HG03378 (cell line): ENCODE results near the gene SLC2A10.

Source experiments
- ATAC-seq: cut with Tn5 transposase; IDR thresholded peaks from one replicate; pipeline ENCODE4 v1.9.1; 2021; ENCODE audit warnings: mild to moderate bottlenecking, moderate library complexity; ENCODE audit not compliant: unreplicated experiment

SLC2A10 gene

DNA sequence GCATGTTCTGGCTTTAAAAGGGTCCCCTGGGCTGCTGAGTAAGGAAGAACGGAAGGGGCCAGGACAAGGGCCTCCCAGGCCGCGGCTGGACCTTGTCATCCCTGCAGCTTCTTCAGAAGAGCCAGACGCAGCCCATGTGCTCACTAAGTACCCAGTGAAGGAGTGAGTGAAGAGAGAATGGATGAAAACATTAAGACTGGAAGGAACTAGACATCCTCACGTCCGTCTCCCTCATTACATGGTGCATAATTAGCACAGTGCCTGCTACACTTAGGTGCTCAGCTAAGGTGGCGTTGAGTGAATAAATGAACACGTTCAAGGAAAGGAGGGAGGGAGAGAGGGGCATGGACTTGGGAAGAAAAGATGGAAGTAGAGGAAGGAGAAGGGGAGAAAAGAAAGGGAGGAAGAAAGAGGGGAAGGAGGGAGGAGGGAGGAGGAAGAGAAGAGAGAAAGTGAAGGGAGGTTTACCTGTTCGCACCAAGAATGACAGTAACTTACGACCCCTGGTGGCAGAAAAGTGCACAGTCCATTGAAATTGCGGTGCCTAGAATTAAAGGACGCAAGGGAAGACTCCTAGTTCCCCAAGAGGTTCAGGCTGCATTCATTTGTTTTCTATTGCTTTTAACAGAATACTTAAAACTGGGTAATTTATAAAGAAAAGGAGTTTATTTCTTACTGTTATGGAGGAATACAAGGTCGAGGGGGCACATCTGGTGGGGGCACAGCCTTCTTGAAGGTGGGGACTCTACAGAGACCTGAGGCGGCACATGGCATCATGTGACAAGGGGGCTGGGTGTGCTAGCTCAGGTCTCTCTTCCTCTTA is 28.2 kb upstream of the SLC2A10 start:
- no peak for ATAC-seq

DNA sequence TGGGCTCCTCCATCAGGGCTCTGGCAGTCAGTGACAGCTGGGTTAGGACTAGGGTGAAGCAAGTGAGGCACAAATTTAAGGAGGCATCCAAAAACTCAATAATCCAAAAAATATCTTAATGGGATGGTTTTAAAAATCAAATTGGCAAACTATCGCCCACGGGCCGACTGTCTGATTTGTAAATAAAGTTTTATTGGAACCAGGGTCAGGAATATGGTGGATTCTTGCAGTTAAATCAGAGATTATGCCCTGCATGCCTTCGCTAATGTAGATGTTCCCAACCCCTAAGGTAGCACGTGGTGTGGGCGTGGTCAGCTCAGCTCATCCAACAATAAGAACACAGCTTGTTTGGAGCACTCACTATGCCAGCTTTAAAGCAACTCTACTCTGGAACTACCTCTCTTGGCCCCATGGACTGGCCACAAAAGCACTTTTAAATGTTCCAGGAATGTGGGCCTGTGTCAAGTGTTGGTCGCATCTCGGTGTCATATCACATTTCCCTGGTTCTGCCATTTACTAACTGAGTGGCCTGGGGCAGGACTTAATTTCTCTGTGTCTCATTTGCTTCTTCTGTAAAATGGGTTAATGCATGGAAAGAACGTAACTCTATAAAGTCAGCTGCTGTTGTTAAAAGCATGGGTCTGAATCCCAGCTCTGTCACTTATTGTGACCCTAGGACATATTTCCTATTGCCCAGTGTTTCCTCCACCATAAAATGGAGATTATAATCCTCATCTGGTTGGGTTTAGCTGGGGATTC is 27.2 kb upstream of the SLC2A10 start:
- no peak for ATAC-seq

DNA sequence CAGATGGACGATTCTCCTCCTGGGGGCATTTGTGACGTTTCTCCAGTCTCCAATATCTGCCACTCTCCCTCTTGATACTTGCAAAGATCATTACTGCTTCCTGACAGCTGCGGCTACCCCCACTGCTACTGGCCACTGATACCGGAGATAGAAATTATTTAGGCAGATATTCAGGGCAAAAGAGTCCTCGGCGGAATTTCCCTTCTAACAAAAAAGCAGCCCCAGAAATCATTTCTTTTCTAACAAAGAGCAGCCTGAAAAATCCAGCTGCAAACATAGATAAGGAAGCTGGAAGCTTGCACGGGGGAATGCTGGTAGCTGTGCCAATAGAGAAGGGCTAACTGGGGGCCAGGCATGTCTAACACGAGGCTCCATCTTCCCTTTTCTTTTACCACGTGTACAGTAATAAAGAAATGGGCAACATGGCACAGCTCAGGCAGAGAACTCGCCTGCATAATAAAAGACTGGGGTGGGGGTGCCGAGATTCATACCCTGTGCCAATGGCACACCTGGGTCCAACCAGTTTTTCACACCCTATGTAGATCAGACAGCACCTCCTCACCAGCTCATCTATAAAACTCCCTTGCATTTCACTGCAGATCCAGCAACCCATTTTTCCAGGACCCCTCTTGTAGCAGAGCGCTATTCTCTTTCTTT is 26.3 kb upstream of the SLC2A10 start:
- ATAC-seq = no peak

DNA sequence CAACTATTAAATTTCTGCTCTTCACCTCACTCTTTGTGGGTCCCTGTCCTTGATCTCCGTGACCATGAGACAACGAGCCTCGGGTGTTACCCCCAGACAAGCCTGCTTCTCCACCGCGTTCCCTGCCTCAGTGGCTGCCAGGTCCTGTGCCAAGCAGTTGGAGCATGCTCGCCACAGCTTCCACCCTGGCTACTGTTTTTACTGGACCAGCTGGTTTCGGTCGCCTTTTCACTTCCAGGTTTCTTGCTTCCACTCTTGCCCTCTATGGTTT is 25.8 kb upstream of the SLC2A10 start:
- ATAC-seq = no peak

DNA sequence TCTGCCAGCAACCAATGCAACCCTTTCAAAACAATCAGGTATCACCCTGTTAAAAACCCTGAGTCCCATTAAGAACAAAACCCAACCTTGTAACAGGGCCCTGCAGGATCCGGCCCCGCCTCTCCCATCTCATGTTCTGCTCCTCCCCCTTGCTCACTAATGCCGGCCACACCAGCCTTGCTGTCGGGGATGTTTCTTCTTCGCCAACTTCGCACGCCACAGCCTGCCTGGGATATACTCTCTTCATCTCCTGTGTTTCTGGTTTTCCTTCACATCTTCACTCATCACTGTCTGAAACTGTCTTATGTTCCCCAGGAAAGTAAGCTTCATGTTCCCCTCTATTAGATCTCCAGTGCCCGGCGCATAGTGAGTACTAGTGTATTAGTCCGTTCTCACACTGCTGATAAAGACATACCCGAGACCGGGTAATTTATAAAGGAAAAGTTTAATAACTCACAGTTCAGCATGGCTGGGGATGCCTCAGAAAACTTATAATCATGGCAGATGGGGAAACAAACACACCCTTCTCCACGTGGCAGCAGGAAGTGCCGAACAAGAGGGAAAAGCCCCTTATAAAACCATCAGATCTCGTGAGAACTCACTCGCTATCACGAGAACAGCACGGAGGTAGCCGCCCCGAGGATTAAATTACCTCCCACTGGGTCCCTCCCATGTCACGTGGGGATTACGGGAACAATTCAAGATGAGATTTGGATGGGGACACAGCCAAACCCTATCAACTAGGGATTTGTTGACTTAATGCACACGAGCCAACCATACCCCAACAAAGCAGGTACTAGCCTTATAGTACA is 25.3 kb upstream of the SLC2A10 start:
- no peak for ATAC-seq

DNA sequence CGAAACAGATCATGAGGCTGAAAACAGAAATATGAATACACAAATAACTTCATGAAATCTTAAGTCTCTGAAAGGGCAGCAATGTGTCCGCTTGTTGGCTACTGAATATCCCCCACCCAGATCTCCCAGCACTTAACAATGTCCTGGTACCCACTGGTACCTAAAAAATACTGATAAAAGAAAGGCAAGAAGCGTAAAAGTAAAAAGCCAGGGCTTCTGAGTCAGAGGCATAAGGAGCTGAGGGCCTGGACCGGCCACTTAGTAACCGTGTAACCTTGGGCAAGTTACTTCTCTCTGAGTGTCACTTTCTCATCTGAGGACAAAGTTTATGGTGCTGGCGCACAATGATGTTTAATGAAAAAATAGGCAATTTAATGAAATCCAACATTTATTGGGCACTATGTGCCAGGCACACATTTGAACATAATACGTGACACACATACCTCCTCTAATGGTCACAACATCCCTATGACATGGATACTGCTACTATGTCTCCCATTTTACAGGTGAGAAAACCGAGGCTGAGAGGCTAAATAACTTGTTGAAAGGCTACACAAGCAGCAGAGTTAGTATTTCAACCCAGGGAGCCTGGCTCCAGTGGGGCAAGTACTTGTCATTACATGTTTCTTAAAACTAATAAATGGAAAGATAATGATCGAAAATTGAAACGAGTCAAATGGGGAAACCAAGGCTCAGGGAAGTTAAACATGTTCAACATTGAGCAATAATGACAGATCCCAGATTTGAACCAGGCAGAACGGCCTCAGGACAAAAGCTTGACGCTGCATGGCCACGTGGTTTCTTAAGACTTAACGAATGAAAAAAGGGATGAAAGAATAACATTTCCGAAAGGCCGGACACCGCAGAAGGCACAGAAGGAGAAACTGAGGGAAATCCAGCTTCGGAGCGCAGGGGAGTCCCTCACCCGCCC is 21.0 kb upstream of the SLC2A10 start:
- no peak for ATAC-seq

DNA sequence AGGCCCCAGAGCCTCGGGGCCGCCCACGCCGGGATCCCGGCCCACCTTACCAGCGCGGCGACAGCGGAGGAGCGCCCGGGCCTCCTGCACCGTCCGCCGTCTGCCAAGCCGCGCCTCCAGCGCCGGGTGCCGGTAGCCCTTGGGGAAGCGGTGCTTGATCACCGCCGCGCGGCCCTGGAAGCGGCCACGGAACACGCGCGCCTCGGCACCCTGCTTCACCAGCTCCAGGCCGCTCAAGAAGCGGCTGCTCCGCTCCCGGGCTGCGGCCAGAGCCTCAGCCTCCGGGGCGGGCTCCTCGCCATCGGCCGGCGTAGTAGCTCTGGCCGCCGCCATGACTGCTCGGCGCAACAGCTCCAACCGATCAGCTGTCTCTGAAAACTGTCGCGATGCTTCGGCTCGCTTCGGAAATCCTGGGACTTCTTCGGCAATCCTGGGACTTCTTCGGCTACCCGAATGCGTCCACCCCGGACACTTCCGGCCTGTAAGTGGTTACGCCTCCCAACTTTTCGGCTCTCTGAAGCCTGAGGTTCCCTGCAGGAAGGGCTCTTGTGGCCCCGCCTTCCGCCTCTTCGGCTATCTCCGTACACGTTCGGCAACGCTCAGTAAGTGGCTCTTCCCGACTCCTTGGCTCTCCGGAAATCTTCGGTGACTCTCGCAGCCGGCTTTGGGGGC is 20.2 kb upstream of the SLC2A10 start, which contains the start of gene TP53RK:
TSS of gene TP53RK (minus strand) at position 363 of the 672 bp plus-strand sequence. CDS start at position 333, 30 bp downstream.
- peak; percentile 93 for ATAC-seq

DNA sequence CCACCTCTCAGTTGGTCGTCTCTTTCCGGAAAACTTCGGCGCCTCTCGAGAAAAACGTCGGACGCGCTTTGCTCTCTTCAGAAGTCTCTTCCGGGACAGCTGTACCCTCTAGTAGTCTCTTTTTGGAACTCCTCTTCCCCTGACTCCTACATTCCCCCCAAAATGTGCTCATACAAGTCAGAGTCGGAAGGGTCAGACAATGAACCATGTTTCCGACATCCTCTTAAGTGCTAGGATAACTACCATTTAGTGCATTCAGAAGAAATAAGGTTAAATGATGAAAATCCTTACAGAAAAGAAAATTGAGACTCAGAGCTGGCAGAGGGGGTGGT is 19.7 kb upstream of the SLC2A10 start:
- no peak for ATAC-seq

DNA sequence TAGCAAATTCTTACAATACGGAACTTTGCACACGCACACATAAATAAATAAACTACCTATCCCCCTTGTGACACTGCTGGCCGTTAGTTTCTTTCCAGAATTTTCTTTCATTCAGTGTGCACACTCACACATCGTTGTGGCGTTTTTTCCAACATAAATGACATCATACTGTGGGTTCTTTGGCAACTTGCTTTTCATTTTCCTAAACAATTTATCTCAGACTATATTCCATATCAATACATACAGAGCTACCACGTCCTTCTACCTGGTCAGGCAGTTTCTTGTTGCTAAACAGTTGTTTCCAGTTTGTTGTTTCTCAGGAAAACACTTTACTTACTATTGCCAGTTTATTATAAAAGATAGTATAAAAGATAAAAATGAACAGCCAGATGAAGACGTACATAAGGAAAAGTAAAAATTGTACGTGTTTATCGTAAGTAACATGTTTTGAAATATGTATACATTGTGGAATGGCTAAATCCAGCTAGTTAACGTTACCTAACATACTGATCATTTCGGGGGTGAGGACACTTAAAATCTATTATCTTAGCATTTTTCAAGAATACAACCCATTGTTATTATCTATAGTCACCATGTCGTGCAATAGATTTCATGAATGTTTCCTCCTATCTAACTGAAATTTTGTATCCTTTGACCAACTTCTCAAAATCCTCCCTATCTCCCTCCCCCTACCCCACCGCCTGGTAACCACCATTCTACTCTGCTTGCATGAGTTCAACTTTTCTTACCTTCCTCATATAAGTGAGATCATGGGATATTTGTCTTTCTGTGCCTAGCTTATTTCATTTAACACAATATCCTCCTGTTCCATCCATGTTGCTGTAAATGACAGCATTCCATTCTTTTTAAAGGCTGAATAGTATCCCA is 19.0 kb upstream of the SLC2A10 start:
- no peak for ATAC-seq

DNA sequence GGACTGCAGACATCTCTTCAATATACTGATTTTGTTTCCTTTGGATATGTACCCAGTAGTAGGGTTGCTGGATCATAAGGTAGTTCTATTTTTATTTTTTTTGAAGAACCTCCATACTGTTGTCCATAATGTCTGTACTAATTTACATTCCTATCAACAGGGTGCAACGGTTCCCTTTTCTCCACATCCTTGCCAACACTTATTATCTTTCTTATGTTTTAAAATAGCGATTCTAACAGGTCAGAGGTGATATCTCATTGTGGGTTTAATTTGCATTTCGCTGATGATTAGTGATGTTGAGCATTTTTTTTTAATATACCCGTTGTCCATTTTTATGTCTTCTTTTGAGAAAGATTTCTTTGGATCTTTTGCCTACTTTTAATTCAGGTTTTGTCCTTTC is 18.3 kb upstream of the SLC2A10 start:
- no peak for ATAC-seq

DNA sequence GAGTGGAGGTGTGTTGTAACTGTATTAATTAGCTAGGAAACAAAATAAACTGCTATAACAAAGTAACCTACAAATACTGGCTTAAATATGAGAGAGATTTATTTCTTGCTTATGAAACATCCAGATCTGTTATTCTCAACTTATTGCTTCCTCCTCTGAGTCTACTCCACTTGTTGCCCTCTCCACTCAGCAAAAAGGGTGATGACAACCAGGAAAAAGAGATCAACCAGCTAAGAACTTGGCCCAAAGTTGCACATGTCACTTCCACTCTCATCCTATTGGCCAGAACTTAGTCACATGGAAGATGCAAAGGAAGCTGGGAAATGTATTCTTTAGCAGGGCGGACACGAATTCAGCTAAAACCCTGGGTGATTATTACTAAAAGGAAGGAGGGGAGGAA is 15.0 kb upstream of the SLC2A10 start:
- no peak for ATAC-seq

DNA sequence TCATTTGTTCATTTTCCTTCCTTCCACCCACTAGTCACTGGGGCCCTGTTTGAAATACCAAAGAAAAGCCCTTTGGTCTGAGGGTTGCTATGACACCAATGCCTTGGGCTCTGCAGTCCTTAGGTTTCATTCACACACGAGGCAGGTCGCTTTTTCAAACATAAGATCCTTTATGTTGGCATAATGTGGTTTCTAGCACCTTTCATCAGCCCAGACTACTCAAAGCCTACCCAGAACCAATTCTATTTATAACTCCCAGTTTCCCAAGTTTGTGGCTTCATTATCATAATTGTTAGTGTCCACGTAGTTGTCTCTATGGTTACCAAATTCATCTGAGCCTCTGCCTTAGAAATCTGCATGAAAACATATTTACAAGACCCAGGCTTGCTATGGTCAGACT is 13.6 kb upstream of the SLC2A10 start:
- ATAC-seq = no peak

DNA sequence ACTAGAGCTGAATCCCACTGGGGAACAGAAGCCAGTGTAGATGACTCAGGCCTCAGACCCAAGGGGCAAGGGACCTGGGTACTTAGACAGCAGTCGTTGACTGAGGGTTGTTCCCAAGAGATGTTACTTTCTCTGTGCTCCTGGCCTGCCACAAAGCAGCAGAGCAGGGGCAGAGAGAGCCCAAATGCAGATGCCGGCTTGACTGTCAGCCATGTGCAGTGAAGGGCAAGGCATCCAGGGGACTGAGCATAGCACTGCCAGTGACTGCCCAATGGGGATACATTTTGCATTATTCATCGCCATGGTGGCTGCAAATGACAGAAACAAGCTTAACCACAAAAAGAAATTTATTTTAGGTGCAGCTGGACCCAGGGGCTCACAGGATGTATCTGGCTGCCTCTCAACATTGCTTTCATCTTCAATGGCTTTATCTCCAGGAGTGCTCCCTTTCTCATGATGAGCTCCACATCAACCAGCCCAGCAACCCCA is 12.6 kb upstream of the SLC2A10 start:
- no peak for ATAC-seq

DNA sequence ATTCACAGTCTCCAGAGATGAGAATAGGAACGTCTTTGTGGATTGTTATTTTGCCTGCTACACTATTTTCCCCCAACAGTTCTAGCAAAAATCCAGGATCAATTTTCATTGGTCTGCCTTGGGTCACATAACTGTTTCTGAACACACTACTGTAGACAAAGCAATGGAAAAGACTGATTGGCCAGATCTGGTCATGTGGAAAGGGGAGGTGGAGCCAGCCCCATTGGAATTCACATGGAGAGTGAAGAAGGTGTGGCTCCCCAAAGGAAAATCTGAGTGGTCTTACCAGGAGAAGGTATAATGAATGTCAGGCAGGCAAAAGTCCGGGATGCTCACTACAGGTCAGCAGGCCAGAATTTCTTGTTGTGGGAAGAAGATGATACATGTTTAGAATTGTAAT is 10.7 kb upstream of the SLC2A10 start:
- no peak for ATAC-seq

DNA sequence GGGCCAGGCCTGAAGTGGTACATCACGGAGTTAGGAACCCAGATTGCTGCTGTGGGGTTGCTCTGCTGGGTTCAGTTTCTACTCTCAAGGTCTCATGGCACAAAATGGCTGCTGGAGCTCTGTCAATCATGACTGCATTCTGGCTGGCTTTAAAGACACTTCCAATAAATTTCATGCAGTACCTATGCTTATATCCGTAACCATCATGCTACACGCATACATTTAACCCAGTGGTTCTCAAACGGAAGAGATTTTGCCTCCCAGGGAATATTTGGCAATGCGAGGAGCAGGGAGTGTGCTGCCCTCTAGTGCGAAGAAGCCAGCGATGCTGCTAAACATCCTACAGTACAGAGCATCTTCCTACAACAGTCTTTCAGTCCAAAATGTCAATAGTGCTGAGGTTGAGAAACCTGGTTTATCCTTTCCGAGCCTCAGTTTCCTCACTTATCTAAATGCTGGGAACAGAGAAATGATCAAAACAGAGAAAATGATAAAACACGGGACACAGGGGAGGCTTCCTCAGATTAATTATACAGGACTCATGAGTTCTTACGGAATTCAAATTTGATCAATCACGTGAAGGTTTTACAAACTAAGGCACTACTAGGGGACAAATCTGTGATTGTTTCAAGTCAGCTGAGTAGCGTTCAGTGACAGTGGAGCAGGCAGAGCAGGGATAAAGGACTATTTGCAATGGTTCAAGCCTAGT is 9.6 kb upstream of the SLC2A10 start:
- no peak for ATAC-seq

DNA sequence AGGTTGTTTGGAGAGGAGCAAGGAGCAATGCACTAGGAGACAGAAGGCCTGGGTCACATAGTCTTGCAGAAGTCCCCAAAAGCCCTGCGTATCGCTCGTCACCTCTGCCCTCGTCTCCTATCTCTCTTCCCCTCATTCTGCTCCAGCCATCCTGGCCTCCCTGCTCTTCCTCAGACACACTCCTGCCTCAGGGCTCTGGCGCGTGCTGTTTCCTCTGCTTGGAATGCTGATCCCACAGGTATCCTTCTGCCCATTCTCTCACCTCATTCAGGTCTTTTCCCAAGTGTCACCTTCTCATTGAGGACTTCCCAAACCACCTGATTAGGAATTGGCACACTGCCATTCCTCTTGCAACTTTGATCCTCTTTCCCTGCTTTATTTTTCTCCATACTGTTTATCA is 9.0 kb upstream of the SLC2A10 start:
- ATAC-seq = no peak

DNA sequence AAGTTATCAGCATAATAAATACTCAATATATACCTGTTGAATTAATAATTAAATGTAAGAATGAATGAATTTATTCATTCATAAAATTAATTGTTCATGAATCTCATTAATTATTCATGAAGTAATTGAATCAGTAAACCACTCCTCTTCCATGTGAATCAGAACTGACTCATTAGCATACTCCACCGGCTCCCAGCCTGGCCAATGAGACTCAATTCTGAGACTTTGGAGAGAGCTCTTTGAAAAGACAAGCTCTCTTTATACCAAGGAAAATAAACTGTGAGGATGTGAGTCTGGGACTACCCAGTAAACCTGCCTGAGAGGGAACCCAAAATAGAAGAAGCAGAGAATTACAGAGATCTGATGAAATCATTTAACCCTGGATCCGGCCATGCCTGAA is 8.4 kb upstream of the SLC2A10 start:
- ATAC-seq = no peak

DNA sequence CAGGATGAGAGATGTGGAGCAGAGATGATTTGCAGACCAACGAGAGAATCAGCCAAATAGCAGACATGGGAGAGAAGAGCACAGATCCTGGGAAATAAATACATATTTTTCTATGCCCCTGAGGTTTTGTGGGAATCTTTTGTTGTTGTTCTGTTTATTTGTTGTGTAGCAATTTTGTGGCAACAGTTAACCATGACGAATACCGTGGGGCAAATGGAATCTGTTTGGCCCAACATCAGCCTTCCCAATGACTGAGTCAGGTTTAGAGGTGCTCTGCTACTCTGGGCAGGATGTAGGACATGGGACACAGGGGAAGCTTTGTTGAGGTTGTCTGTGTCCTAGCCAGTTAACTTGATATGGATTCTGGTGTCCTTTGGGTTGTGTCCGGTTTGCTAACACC is 7.9 kb upstream of the SLC2A10 start:
- no peak for ATAC-seq
